ENCODE results near the gene ZNF189.

The ZNF189 gene

DNA sequence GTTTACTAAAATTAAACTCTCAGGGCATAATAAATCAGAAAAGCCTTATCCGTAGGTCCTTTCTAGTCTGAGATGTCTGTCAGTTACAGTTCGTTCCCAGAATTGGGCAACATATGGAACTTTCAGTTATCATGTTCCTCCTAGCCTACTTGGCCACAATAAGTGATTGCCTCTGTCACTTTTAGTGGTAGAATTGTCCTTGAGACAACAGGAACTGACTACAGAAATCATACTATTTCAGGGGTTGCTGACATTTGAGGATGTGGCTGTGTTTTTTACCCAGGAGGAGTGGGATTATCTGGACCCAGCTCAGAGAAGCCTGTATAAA is 956 bp downstream of the ZNF189 start:
- peaks cover 21 to 35% of the 10 kb centered on the region in 2 donors for H3K36me3 ChIP-seq (ENCODE audit: control insufficient read depth in 2 of 2, insufficient read depth in 2 of 2, low read length in 2 of 2)
- peaks cover 0 to 4% of the 10 kb centered on the region in 2 donors for H3K9me3 ChIP-seq (ENCODE audit: control insufficient read depth in 2 of 2, low read length in 2 of 2)
- no peaks in the 10 kb centered on the region for H3K27me3 ChIP-seq (ENCODE audit: control insufficient read depth in 1 of 2, insufficient read depth in 2 of 2, low read length in 2 of 2)
- H3K4me3 ChIP-seq (ENCODE audit: low read length in 2 of 2): peak overlapping the region; percentile 71 to 88
- H3K9ac ChIP-seq (ENCODE audit: low read length in 2 of 2): peak overlapping the region; percentile 84 to 86
- H3K4me1 ChIP-seq (ENCODE audit: control insufficient read depth, insufficient read depth, low read length): peaks cover 15% of the 10 kb centered on the region
- no peak overlapping the region for H3K27ac ChIP-seq (ENCODE audit: low read length)

DNA sequence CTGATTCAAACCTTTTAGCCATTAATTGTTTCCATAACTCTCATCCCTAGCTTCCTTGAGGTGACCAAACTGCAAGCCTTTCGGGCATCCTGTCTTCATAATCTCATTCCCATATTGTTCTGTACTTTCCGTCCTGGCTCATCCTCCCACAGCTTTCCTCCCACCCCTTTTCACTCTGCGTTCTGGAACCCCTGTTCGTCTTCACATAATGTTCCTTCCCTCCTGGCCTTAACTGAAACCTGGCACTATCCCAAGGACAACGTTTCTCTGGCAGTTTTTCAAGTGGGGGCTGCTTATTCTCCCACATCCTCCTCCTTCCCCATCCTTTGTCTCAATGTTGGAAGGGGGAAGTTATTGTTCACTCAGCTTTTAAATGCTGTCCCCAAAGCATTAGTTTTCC is 1.5 kb downstream of the ZNF189 start:
- peaks cover 0 to 9% of the 10 kb centered on the region in 2 donors for H3K9me3 ChIP-seq (ENCODE audit: control insufficient read depth in 2 of 2, low read length in 2 of 2)
- peak overlapping the region; percentile 71 to 88 for H3K4me3 ChIP-seq (ENCODE audit: low read length in 2 of 2)
- no peaks in the 10 kb centered on the region for H3K27me3 ChIP-seq (ENCODE audit: control insufficient read depth in 1 of 2, insufficient read depth in 2 of 2, low read length in 2 of 2)
- peaks cover 26 to 40% of the 10 kb centered on the region in 2 donors for H3K36me3 ChIP-seq (ENCODE audit: control insufficient read depth in 2 of 2, insufficient read depth in 2 of 2, low read length in 2 of 2)
- peaks cover 15% of the 10 kb centered on the region for H3K4me1 ChIP-seq (ENCODE audit: control insufficient read depth, insufficient read depth, low read length)
- H3K27ac ChIP-seq (ENCODE audit: low read length): no peak overlapping the region
- peak overlapping the region in 1 of 2 donors; percentile 86 for H3K9ac ChIP-seq (ENCODE audit: low read length in 2 of 2)

DNA sequence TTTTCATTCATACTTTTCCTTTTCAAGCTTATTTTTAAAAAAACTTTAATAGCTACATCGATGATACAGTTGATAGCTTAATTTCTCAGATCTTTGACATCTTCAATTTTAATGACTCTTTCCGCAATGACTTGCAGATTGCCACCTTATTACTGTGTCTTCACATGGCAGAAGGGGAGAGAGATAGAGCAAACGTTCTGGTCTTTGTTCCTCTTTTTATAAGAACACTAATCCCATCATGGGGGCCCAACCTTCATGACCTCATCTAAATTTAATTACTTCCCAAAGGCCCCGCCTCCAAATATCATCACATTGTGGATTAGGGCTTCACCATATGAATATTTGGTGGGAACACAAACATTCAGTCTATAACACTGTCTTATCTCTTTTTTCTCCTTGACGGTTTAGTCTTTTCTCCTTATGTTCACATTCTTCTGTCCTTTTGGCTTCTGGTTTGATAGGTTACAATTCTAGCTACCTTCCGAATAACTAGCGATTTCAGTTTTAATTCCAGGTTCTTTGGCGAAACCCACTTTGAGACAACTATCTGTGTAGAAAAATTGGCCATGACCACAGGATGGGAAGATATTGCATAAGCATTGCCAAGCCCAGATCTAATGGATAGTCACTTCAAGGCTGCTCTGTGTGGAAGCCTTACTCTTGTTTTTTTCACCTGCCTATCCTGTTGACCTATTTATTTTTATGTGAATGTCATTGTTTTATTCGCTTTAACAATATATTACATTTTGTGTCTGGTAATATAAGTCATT is 5.0 kb downstream of the ZNF189 start:
- no peak overlapping the region for H3K4me3 ChIP-seq (ENCODE audit: low read length in 2 of 2)
- H3K9me3 ChIP-seq (ENCODE audit: control insufficient read depth in 2 of 2, low read length in 2 of 2): peaks cover 21 to 31% of the 10 kb centered on the region in 2 donors
- H3K4me1 ChIP-seq (ENCODE audit: control insufficient read depth, insufficient read depth, low read length): peaks cover 10% of the 10 kb centered on the region
- no peaks in the 10 kb centered on the region for H3K27me3 ChIP-seq (ENCODE audit: control insufficient read depth in 1 of 2, insufficient read depth in 2 of 2, low read length in 2 of 2)
- no peak overlapping the region for H3K9ac ChIP-seq (ENCODE audit: low read length in 2 of 2)
- H3K27ac ChIP-seq (ENCODE audit: low read length): no peak overlapping the region
- peaks cover 52 to 62% of the 10 kb centered on the region in 2 donors for H3K36me3 ChIP-seq (ENCODE audit: control insufficient read depth in 2 of 2, insufficient read depth in 2 of 2, low read length in 2 of 2)

DNA sequence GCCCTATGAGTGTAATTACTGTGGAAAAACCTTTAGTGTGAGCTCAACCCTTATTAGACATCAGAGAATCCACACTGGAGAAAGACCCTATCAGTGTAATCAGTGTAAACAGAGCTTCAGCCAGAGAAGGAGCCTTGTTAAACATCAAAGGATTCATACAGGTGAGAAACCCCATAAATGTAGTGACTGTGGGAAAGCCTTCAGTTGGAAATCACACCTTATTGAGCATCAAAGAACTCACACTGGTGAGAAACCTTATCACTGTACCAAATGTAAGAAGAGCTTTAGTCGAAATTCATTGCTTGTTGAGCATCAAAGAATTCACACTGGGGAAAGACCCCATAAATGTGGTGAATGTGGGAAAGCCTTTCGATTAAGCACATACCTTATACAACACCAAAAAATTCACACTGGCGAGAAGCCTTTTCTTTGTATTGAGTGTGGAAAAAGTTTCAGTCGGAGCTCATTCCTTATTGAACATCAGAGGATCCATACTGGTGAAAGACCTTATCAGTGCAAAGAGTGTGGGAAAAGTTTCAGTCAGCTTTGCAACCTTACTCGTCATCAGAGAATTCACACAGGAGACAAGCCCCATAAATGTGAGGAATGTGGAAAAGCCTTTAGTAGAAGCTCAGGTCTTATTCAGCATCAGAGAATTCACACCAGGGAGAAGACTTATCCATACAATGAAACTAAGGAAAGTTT is 9.9 kb downstream of the ZNF189 start:
- no peak overlapping the region for H3K27ac ChIP-seq (ENCODE audit: low read length)
- peaks cover 43 to 49% of the 10 kb centered on the region in 2 donors for H3K36me3 ChIP-seq (ENCODE audit: control insufficient read depth in 2 of 2, insufficient read depth in 2 of 2, low read length in 2 of 2)
- peak overlapping the region in 1 of 2 donors; percentile 0 for H3K4me3 ChIP-seq (ENCODE audit: low read length in 2 of 2)
- no peak overlapping the region for H3K9ac ChIP-seq (ENCODE audit: low read length in 2 of 2)
- H3K27me3 ChIP-seq (ENCODE audit: control insufficient read depth in 1 of 2, insufficient read depth in 2 of 2, low read length in 2 of 2): no peaks in the 10 kb centered on the region
- H3K9me3 ChIP-seq (ENCODE audit: control insufficient read depth in 2 of 2, low read length in 2 of 2): peaks cover 43 to 57% of the 10 kb centered on the region in 2 donors
- H3K4me1 ChIP-seq (ENCODE audit: control insufficient read depth, insufficient read depth, low read length): no peaks in the 10 kb centered on the region

DNA sequence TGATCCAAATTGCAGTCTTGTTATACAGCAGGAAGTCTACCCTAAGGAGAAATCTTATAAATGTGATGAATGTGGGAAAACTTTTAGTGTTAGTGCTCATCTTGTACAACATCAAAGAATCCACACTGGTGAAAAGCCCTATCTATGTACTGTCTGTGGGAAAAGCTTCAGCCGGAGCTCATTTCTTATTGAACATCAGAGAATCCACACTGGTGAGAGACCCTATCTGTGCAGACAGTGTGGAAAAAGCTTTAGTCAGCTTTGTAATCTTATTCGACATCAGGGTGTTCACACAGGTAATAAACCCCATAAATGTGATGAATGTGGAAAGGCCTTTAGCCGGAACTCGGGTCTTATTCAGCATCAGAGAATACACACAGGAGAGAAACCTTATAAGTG is 10.4 kb downstream of the ZNF189 start:
- Histone ChIP-seq H3K36me3 (ENCODE audit: control insufficient read depth in 2 of 2, insufficient read depth in 2 of 2, low read length in 2 of 2) (peaks cover 37 to 43% of the 10 kb centered on the region in 2 donors), H3K9me3 (ENCODE audit: control insufficient read depth in 2 of 2, low read length in 2 of 2) (peaks cover 43 to 57% of the 10 kb centered on the region in 2 donors), H3K27me3 (ENCODE audit: control insufficient read depth in 1 of 2, insufficient read depth in 2 of 2, low read length in 2 of 2) (no peaks in the 10 kb centered on the region), H3K9ac (ENCODE audit: low read length in 2 of 2) (no peak overlapping the region), H3K4me1 (ENCODE audit: control insufficient read depth, insufficient read depth, low read length) (no peaks in the 10 kb centered on the region), H3K27ac (ENCODE audit: low read length) (no peak overlapping the region), H3K4me3 (ENCODE audit: low read length in 2 of 2) (peak overlapping the region in 1 of 2 donors; percentile 1)

DNA sequence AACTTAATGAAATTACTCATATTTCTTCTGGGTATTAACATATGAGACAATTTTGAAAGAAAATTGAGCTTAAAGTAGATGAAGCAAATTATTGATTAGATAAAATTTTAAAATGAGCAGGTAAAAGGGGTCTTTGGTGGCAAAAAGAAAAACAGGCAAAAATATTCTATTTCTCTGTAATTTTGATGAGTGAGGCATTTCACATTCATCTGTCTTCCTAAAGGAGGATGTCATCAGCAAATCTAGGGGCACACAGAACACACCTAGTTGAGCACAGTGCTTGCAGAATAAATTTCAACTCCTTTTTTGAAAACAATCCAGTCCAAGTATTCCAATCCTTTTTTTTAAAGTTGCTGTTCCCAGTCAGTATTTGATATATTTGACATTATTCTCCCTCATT is 16.2 kb downstream of the ZNF189 start:
- Histone ChIP-seq H3K4me1 (ENCODE audit: control insufficient read depth, insufficient read depth, low read length) (no peaks in the 10 kb centered on the region), H3K9ac (ENCODE audit: low read length in 2 of 2) (no peak overlapping the region), H3K4me3 (ENCODE audit: low read length in 2 of 2) (no peak overlapping the region), H3K27ac (ENCODE audit: low read length) (no peak overlapping the region), H3K27me3 (ENCODE audit: control insufficient read depth in 1 of 2, insufficient read depth in 2 of 2, low read length in 2 of 2) (no peaks in the 10 kb centered on the region), H3K9me3 (ENCODE audit: control insufficient read depth in 2 of 2, low read length in 2 of 2) (peaks cover 18 to 37% of the 10 kb centered on the region in 2 donors), H3K36me3 (ENCODE audit: control insufficient read depth in 2 of 2, insufficient read depth in 2 of 2, low read length in 2 of 2) (no peaks in the 10 kb centered on the region)

DNA sequence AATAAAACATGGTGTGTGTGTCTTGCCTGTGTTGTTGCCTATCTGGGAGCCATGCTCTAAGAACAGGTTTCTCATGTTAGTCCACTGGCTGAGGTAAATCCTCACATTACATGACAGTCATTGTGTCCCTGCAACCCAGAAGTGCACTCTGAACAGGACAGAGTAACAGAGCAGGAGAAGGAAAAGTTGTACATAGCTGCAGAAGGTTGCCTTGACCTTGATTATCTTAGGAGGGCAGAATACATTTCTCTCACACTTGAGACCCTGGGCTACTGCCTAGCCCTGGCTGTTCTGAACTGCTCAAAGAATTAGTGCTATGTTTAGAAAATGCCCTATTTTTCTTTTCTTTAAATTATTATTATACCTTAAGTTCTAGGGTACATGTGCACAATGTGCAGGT is 16.9 kb downstream of the ZNF189 start:
- H3K9me3 ChIP-seq (ENCODE audit: control insufficient read depth in 2 of 2, low read length in 2 of 2): peaks cover 11 to 33% of the 10 kb centered on the region in 2 donors
- no peak overlapping the region for H3K27ac ChIP-seq (ENCODE audit: low read length)
- no peaks in the 10 kb centered on the region for H3K4me1 ChIP-seq (ENCODE audit: control insufficient read depth, insufficient read depth, low read length)
- no peaks in the 10 kb centered on the region for H3K36me3 ChIP-seq (ENCODE audit: control insufficient read depth in 2 of 2, insufficient read depth in 2 of 2, low read length in 2 of 2)
- no peak overlapping the region for H3K9ac ChIP-seq (ENCODE audit: low read length in 2 of 2)
- H3K27me3 ChIP-seq (ENCODE audit: control insufficient read depth in 1 of 2, insufficient read depth in 2 of 2, low read length in 2 of 2): no peaks in the 10 kb centered on the region
- no peak overlapping the region for H3K4me3 ChIP-seq (ENCODE audit: low read length in 2 of 2)

DNA sequence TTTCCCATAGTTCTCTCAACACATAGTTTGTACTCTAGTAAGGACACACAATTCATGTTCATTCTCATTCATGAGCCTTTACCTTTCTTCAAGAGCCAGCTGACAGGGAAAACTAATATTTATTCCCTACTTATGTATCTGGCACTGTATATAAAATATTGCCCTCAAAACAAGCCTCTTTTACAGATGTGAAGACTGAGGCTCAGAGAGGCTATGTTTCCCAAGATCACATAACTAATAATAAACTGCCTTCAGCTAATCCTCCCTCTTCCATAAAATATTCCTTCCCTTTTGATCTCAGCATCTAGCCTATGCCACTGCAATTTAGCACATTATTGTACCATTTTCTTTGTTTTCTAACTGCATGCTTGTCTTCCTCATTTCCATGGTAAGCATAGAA is 18.7 kb downstream of the ZNF189 start:
- Histone ChIP-seq H3K9me3 (ENCODE audit: control insufficient read depth in 2 of 2, low read length in 2 of 2) (peaks cover 8 to 26% of the 10 kb centered on the region in 2 donors), H3K4me3 (ENCODE audit: low read length in 2 of 2) (no peak overlapping the region)

DNA sequence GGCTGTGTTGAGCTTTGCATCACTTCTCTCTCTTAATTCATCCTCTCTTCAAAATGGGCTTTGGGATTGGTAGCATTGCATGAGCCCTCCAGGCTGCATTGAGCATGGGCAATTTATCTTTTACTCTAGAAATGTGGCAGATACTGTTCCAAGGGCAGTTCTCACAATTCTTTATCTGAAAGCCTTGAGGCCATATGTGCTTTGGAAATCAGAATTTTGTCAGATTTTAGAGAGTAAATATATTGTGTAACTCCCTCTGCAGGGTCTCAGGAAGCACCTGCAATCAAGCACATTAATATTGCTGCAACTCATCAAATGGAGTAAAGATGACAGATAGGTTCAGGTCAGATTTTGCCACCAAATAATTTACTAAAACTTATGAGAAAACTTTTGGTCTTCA is 19.3 kb downstream of the ZNF189 start:
- Histone ChIP-seq H3K27me3 (ENCODE audit: control insufficient read depth in 1 of 2, insufficient read depth in 2 of 2, low read length in 2 of 2) (no peaks in the 10 kb centered on the region), H3K4me3 (ENCODE audit: low read length in 2 of 2) (no peak overlapping the region), H3K9me3 (ENCODE audit: control insufficient read depth in 2 of 2, low read length in 2 of 2) (peaks cover 8 to 25% of the 10 kb centered on the region in 2 donors)

More for the DNA sequence above, 18.7 kb downstream of the ZNF189 start:
- H3K4me1 ChIP-seq (ENCODE audit: control insufficient read depth, insufficient read depth, low read length): no peaks in the 10 kb centered on the region
- H3K27me3 ChIP-seq (ENCODE audit: control insufficient read depth in 1 of 2, insufficient read depth in 2 of 2, low read length in 2 of 2): no peaks in the 10 kb centered on the region
- H3K27ac ChIP-seq (ENCODE audit: low read length): no peak overlapping the region
- H3K9ac ChIP-seq (ENCODE audit: low read length in 2 of 2): no peak overlapping the region
- H3K36me3 ChIP-seq (ENCODE audit: control insufficient read depth in 2 of 2, insufficient read depth in 2 of 2, low read length in 2 of 2): no peaks in the 10 kb centered on the region

DNA sequence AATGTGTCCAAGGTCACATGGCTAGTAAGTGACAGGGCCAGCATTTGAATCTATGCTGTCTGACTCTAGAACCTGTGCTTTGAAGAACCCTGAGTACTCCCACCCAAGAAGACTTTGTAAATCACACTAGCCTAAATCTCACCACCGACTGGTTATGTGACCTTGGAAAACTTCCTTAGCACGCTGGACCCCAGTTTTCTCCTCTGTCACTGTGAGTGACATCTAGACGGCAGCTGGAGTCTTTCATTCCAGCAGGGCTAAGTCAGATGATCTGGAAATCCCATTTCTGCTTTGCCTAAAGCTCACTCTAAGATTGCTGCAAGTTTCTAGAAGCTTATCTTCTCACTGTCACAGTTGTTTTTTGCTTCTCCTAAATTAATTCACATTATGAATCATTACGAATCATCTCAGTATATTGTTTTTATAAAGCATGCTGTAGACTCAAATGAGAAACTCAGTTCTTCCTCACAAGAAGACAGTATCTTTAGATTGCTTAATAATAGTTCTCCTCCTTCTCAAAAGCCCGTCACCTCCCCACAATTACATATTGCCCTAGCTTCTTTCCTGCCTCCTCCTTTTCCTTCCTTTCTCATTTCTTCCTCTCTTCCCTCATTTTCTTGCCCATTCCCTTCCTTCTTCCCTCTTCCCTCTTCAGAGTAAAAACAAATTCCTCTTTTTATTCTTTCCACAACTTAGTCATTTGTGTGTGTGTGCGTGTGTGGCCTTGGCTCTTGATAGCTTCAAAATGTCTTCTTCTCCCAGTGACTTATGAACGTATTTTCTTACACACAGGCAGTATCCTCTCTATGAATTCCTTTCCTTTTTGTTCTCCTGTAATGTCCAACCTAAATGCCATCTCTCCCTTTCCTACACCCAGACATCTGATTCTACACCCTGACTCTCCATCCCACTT is 20.1 kb downstream of the ZNF189 start:
- Histone ChIP-seq H3K36me3 (ENCODE audit: control insufficient read depth in 2 of 2, insufficient read depth in 2 of 2, low read length in 2 of 2) (no peaks in the 10 kb centered on the region), H3K9me3 (ENCODE audit: control insufficient read depth in 2 of 2, low read length in 2 of 2) (peaks cover 8 to 26% of the 10 kb centered on the region in 2 donors), H3K27ac (ENCODE audit: low read length) (no peak overlapping the region), H3K4me3 (ENCODE audit: low read length in 2 of 2) (no peak overlapping the region), H3K4me1 (ENCODE audit: control insufficient read depth, insufficient read depth, low read length) (no peaks in the 10 kb centered on the region), H3K9ac (ENCODE audit: low read length in 2 of 2) (no peak overlapping the region), H3K27me3 (ENCODE audit: control insufficient read depth in 1 of 2, insufficient read depth in 2 of 2, low read length in 2 of 2) (no peaks in the 10 kb centered on the region)

More for the DNA sequence above, 19.3 kb downstream of the ZNF189 start:
- no peaks in the 10 kb centered on the region for H3K4me1 ChIP-seq (ENCODE audit: control insufficient read depth, insufficient read depth, low read length)
- H3K27ac ChIP-seq (ENCODE audit: low read length): no peak overlapping the region
- no peak overlapping the region for H3K9ac ChIP-seq (ENCODE audit: low read length in 2 of 2)
- H3K36me3 ChIP-seq (ENCODE audit: control insufficient read depth in 2 of 2, insufficient read depth in 2 of 2, low read length in 2 of 2): no peaks in the 10 kb centered on the region

Measured in stomach smooth muscle (tissue), 2 donors.